Measurements from ENCODE around the gene RIPOR3.
"Not testable (repeated sequence)": the region's sequence is repeated elsewhere in the genome, so short reads cannot be mapped to it uniquely, and the experiment has no call there.

The RIPOR3 gene

GRCh38 chr20:50724851-50725723, 33.7 kb upstream of the RIPOR3 start:
- no peak for DNase-seq

GRCh38 chr20:50724112-50724725, 32.9 kb upstream of the RIPOR3 start:
- DNase-seq, result no peak

- no peak for DNase-seq
These were observed 32.3 kb upstream of the RIPOR3 start for GRCh38 chr20:50723672-50724071.

- DNase-seq, result no peak
These were observed 31.2 kb upstream of the RIPOR3 start for GRCh38 chr20:50722424-50723155.

- no peak for DNase-seq
These were observed 30.5 kb upstream of the RIPOR3 start for GRCh38 chr20:50721881-50722281.

- no peak for DNase-seq
These were observed 29.2 kb upstream of the RIPOR3 start for GRCh38 chr20:50720582-50720981.

- DNase-seq, result no peak
These were observed 28.7 kb upstream of the RIPOR3 start for GRCh38 chr20:50720026-50720425.

GRCh38 chr20:50719328-50719727, 28.0 kb upstream of the RIPOR3 start:
- no peak for DNase-seq

GRCh38 chr20:50717974-50718761, 26.8 kb upstream of the RIPOR3 start:
- DNase-seq, result no peak

- DNase-seq, result no peak
These were observed 26.0 kb upstream of the RIPOR3 start for GRCh38 chr20:50717312-50717711.

GRCh38 chr20:50716518-50716917, 25.2 kb upstream of the RIPOR3 start:
- DNase-seq, result no peak

- DNase-seq, result no peak
These were observed 24.4 kb upstream of the RIPOR3 start for GRCh38 chr20:50715694-50716093.

- not testable (repeated sequence) for DNase-seq
These were observed 23.1 kb upstream of the RIPOR3 start for GRCh38 chr20:50714426-50714825.

- no peak for DNase-seq
These were observed 22.3 kb upstream of the RIPOR3 start for GRCh38 chr20:50713657-50714101.

- DNase-seq, result no peak
These were observed 21.7 kb upstream of the RIPOR3 start for GRCh38 chr20:50712771-50713656.

- no peak for DNase-seq
These were observed 19.9 kb upstream of the RIPOR3 start for GRCh38 chr20:50711113-50711825.

GRCh38 chr20:50710492-50711063, 19.2 kb upstream of the RIPOR3 start:
- no peak for DNase-seq

- DNase-seq, result no peak
These were observed 18.3 kb upstream of the RIPOR3 start for GRCh38 chr20:50709636-50709973.

GRCh38 chr20:50708845-50709635, 17.7 kb upstream of the RIPOR3 start:
- DNase-seq, result no peak

GRCh38 chr20:50704971-50705370, 13.6 kb upstream of the RIPOR3 start:
- no peak for DNase-seq
